Uterus (tissue), 4 donors: ENCODE data around the gene GRIK4. TPM values are rescaled to one million over a fixed set of nuclear protein-coding genes. Genes with fewer than 3 reads are reported as not detected.

Experiments used
- DNase-seq, 2 donors: peaks; one replicate each; pipeline ENCODE4 v3.0.0-alpha.2; 2019 to 2020
- H3K27ac ChIP-seq, 2 donors: fragments of 200-600 bp; sonication (generic); 1 replicate in 1 of 2; 2 replicates in 1 of 2; pipeline ENCODE4 v1.5.1; 2016 to 2018
- H3K27me3 ChIP-seq, 2 donors: fragments of 200-600 bp; sonication (generic); one replicate each; pipeline ENCODE4 v1.5.1; 2018 to 2019; ENCODE audit warnings: control low read depth in 1 of 2
- H3K36me3 ChIP-seq, 2 donors: fragments of 200-600 bp; sonication (generic); one replicate each; pipeline ENCODE4 v1.5.1; 2019; ENCODE audit warnings: control low read depth in 1 of 2
- H3K4me1 ChIP-seq, 2 donors: fragments of 200-600 bp; sonication (generic); one replicate each; pipeline ENCODE4 v1.5.1; 2018 to 2019; ENCODE audit warnings: control low read depth in 1 of 2
- H3K4me3 ChIP-seq, 2 donors: fragments of 200-600 bp; sonication (generic); 1 replicate in 1 of 2; 2 replicates in 1 of 2; pipeline ENCODE4 v1.5.1; 2018 to 2019; ENCODE audit warnings: mild to moderate bottlenecking in 1 of 2
- H3K9me3 ChIP-seq, 2 donors: fragments of 200-600 bp; sonication (generic); one replicate each; pipeline ENCODE4 v1.5.1; 2019; ENCODE audit warnings: control low read depth in 1 of 2
- CTCF ChIP-seq, 4 experiments: fragments of 200-600 bp in 2 of 4; fragments of 450-650 bp in 2 of 4; sonication (generic) in 2 of 4; IDR thresholded peaks; one replicate each; pipeline ENCODE4 v1.5.1; 2016 to 2019; ENCODE audit warnings: antibody characterized with exemption in 4 of 4, mild to moderate bottlenecking in 2 of 4, moderate library complexity in 1 of 4
- POLR2A ChIP-seq, 2 donors: fragments of 450-650 bp; IDR thresholded peaks; one replicate each; pipeline ENCODE4 v1.6.1; 2016; ENCODE audit warnings: antibody characterized with exemption in 2 of 2, mild to moderate bottlenecking in 1 of 2, moderate library complexity in 1 of 2
- intact Hi-C: fragments of 100-400 bp; cut with DNase I; formaldehyde crosslinking; loops from one replicate; pipeline ENCODE4 v1.15.1; 2023; ENCODE audit warnings: low total_unique reads
- total RNA-seq, 4 donors: library from RNA; depleted of rRNA in 3 of 4; stranded (reverse); fragments of >200 nt in 3 of 4; gene quantifications; one replicate each; pipeline versions ENCODE4 v1.1.0 to v1.2.4, GENCODE V29; 2014 to 2023
- donor health status: DM: yes; HTN: yes; CAD: no.

Gene GRIK4
- total RNA-seq, 4 donors from 2014 or later, result 0.28 to 1.1 TPM; not detected in 2

GRCh38 chr11:120871194-120871593 is 359.6 kb downstream of the GRIK4 start:
- Histone ChIP-seq H3K4me1 (no peaks in the 10 kb centered on the region), H3K9me3 (no peaks in the 10 kb centered on the region), H3K27me3 (no peaks in the 10 kb centered on the region), H3K27ac (no peak overlapping the region), H3K4me3 (no peak overlapping the region), H3K36me3 (no peaks in the 10 kb centered on the region)
- DNase-seq, result no peak
- intact Hi-C loops, result no loop called here
- TF ChIP-seq POLR2A (IDR thresholded peaks at IDR 0.05), result no peak
- TF ChIP-seq CTCF (IDR thresholded peaks at IDR 0.05), result no peak

DNA sequence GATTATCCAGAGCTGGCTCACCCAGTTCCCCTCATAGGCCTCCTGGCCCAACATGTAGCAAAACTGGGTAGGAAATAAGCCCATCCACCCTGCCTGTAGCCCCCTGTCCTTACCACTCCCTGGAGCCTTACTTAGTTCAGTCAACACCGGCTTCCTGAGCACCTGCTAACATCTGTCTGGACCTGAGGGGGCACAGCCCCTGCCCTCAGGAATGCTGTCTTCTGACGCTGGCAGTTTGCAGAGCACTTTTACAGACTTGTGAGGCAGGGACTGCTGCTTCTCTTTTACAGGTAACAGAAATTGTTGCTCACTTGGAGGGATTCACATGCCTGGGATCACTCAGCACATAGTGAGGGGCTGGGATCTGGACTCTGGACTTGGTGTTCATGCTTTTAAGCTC is 360.4 kb downstream of the GRIK4 start:
- no peaks in the 10 kb centered on the region for H3K4me1 ChIP-seq
- no peaks in the 10 kb centered on the region for H3K27me3 ChIP-seq
- TF ChIP-seq CTCF (IDR thresholded peaks at IDR 0.05), result no peak
- no peak for TF ChIP-seq POLR2A (IDR thresholded peaks at IDR 0.05)
- intact Hi-C loops, result no loop called here
- DNase-seq, result no peak
- no peak overlapping the region for H3K4me3 ChIP-seq
- no peaks in the 10 kb centered on the region for H3K9me3 ChIP-seq
- H3K27ac ChIP-seq, result no peak overlapping the region
- H3K36me3 ChIP-seq, result no peaks in the 10 kb centered on the region

DNA sequence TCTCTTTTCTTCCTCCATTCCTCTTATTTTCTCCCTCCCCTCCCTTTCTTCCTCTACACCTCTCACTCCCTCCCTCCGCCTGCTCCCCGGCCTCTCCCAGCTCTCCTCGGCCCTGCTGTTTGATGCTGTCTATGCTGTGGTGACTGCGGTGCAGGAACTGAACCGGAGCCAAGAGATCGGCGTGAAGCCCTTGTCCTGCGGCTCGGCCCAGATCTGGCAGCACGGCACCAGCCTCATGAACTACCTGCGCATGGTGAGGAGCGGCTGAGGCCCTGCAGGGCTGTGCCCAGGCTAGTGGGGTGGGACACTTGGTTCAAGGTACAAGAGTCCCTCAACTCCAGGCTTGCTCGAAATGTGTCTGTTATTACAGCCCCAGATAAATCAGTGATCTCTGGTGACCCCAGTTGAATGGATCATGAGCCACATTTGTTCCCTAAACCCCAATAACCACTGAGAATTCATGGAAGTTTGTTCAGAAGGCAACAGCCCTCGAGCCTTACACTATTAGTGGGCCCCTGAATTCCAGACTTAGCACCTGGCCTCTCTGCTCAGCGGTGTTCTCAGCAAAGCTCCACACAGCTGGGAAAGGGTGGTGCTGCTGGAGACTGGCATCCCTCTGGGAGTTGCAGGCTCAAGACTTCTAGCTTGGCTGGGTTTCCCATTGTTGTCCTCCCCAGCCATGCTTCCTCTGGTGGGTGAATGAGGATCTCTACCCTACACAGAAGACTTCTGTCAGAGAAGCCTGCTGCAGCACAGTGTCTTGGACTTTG is 362.6 kb downstream of the GRIK4 start:
- intact Hi-C loops, result no loop called here

DNA sequence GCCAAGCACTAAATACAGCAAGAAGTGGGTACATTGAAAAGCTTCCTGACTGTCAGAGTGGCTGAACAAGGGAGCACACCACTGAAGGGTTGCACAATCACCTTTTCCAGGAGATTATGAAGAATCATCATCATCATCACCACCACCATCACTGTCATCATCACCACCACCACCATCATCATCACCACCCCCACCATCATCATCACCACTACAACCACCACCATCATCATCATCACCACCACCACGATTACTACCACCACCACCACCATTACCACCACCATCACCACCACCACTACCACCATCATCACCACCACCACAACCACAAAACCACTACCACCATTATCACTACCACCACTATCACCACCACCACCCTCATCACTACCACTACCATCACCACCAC is 364.4 kb downstream of the GRIK4 start:
- intact Hi-C loops, result no loop called here
- Histone ChIP-seq H3K27me3 (no peaks in the 10 kb centered on the region), H3K4me1 (no peaks in the 10 kb centered on the region), H3K4me3 (no peak overlapping the region), H3K27ac (no peak overlapping the region), H3K36me3 (no peaks in the 10 kb centered on the region), H3K9me3 (no peaks in the 10 kb centered on the region)
- TF ChIP-seq CTCF (IDR thresholded peaks at IDR 0.05), result no peak
- no peak for DNase-seq

More for the DNA sequence above, 362.6 kb downstream of the GRIK4 start:
- no peak overlapping the region for H3K27ac ChIP-seq
- no peaks in the 10 kb centered on the region for H3K4me1 ChIP-seq
- no peaks in the 10 kb centered on the region for H3K27me3 ChIP-seq
- no peaks in the 10 kb centered on the region for H3K9me3 ChIP-seq
- no peaks in the 10 kb centered on the region for H3K36me3 ChIP-seq
- TF ChIP-seq POLR2A (IDR thresholded peaks at IDR 0.05) (no peak), CTCF (IDR thresholded peaks at IDR 0.05) (no peak)
- no peak overlapping the region for H3K4me3 ChIP-seq
- no peak for DNase-seq

DNA sequence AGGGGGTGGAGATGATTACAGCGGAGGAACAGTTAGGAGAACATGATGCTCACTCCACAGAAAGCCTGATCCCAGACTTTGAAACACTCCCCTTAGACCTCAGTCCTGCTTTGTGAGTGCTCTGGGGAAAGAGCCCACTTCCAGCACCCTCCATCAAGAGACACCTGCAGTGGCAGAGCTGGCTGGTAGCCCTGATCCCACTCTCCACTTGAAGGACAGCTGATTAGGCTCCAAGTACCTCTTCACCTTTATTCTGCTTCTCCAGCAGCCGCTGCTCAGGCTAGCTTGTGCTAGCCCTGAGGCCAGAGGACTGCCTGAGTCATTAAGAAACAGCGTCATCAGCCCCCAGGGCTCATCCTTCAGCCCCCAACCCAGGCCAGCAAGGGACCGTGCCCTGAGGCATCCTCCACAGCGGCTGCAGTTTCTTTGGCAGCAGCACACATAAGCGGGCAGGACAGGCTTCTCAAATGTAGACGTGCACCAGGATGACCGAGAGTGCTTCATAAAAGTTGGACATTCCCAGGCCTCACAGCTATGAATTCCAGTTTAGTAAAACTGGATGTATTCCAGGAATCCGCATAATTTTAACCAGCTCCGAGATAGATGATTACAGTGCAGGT is 366.3 kb downstream of the GRIK4 start:
- H3K27me3 ChIP-seq, result no peaks in the 10 kb centered on the region
- H3K36me3 ChIP-seq, result no peaks in the 10 kb centered on the region
- H3K9me3 ChIP-seq, result no peaks in the 10 kb centered on the region
- no peaks in the 10 kb centered on the region for H3K4me1 ChIP-seq
- TF ChIP-seq CTCF (IDR thresholded peaks at IDR 0.05), result no peak
- no peak for TF ChIP-seq POLR2A (IDR thresholded peaks at IDR 0.05)
- DNase-seq, result no peak
- intact Hi-C loops, result no loop called here
- H3K4me3 ChIP-seq, result no peak overlapping the region
- H3K27ac ChIP-seq, result no peak overlapping the region
